Right ventricle myocardium inferior (tissue), 1 donor: ENCODE data around the gene ZNRF1. TPM values are rescaled to one million over a fixed set of nuclear protein-coding genes. Genes with fewer than 3 reads are reported as not detected.
A peak's percentile ranks its signal among the peaks of the same experiment; 100 is the strongest.
"Not testable (repeated sequence)": the region's sequence is repeated elsewhere in the genome, so short reads cannot be mapped to it uniquely, and the experiment has no call there.

Source experiments
- ATAC-seq: fragments of 200-7000 bp; cut with Tn5 transposase; one replicate; pipeline ENCODE4 v1.9.1; 2020; ENCODE audit warnings: mild to moderate bottlenecking, moderate library complexity
- DNase-seq: peaks from one replicate; pipeline ENCODE4 v3.0.0; 2021; ENCODE audit errors: missing footprints
- intact Hi-C: fragments of 100-400 bp; cut with DNase I; formaldehyde crosslinking; loops from one replicate; pipeline ENCODE4 v1.11.0; 2022
- total RNA-seq: library from RNA; stranded (reverse); fragmentation: NEBNext Ultra II Directional; extraction: Animal tissue kit (Norgen Biotek cat#: 25700); gene quantifications from one replicate; pipeline ENCODE4 v1.2.1, GENCODE V29; 2021
- donor health status: DM: no; HTN: yes; CAD: no; lungs with severe emphysema.

ZNRF1 gene
- total RNA-seq, 1 donor from 2014 or later = 27.2 TPM

DNA sequence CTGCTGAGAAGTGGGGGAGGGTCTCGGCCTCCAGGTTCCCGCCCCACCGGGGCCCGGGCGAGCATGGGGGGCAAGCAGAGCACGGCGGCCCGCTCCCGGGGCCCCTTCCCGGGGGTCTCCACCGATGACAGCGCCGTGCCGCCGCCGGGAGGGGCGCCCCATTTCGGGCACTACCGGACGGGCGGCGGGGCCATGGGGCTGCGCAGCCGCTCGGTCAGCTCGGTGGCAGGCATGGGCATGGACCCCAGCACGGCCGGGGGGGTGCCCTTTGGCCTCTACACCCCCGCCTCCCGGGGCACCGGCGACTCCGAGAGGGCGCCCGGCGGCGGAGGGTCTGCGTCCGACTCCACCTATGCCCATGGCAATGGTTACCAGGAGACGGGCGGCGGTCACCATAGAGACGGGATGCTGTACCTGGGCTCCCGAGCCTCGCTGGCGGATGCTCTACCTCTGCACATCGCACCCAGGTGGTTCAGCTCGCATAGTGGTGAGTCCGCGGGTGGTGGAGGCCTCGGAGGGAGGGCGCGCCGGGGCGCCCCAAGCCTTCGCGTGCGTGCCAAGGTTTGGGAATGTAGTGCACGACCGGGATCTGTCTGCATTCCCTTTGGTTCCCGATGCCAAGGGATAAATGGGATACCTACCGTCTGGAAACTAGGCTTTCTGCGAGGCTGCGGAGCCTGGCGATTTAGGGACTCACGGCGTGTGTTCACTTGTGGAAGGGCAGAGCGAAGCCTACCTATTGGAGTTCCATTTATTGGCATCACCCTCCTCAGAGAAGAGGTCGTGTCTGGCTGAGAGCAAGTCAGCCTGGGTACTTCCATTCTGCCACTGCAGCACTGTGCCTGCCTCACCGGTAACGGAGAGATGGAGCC lies 1.0 kb downstream of the ZNRF1 start:
- intact Hi-C loops = loop anchor here (2.0 kb wide), 2 partner anchors 45 to 87 kb away; no protein-coding TSS in a partner anchor
- DNase-seq = peak; percentile 76
- peak; percentile 29 for ATAC-seq

DNA sequence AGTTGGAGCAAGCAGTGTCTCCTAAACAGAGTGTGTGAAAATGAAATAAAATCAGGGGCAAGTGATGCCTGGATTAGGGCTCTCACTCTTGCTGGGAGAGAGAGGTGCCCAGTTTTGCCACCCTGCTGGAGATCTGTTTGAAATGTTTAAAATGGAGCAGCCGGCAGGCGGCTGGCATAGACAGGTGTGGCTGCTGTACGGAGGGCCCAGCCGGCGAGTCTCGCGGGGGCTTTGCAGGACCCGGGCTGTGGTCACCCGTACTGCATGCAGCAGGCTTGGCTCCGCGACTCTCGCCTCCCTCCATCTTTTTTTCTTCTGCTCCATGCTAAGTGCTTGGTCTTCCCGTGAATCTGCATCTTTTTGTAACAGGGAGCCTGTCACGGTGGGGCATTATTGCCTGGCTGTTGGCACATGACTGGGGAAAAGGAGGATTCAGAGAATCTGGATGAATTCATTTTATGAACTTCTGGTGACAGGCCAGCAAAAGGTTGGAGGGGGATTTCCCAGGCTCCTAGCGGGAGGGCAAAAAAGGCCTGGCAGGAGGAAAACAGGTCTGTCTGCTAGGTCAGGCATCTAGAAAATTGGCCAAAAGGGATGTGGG lies 1.8 kb downstream of the ZNRF1 start:
- ATAC-seq (no peak), DNase-seq (no peak)
- intact Hi-C loops = no loop called here

DNA sequence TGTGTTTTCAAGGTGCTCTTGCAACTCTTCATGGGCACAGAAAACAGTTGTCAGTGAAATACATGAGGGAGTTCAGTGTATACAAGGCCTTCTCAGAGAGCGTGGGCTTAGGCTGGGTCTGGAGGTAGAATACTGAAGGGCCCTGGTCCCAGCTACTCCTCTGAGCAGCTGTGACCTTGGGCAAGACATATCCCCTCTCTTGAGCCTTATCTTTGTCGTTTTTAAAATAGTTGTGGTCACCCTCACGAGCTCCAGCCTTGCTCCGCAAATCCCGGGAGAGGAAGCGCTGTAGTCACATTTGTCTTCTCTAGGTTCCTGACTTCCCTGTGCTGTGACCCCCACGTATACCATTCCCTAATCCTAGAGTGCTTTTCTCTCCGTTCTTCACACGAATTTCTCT lies 3.6 kb downstream of the ZNRF1 start:
- intact Hi-C loops = no loop called here
- ATAC-seq (peak; percentile 5), DNase-seq (no peak)

DNA sequence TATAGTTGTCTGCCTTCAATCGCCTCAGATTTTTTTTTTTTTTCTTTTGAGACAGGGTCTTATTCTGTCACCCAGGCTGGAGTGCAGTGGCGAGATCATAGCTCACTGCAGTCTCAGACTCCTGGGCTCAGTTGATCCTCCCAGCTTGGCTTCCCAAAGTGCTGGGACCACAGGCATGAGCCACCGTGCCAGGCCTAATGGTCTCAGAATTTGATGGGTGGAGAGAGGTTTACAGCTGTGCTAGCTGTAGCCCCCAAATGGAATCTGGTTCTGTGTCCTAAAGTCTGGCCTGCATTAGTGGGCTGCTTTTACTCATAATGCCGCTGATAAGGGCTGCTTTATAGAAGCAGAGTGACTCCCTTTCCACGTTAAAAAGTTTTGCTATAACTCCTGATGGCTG lies 5.1 kb downstream of the ZNRF1 start:
- intact Hi-C loops = loop anchor here (1.0 kb wide), 2 partner anchors 40 to 86 kb away; no protein-coding TSS in a partner anchor
- ATAC-seq (no peak), DNase-seq (no peak)

DNA sequence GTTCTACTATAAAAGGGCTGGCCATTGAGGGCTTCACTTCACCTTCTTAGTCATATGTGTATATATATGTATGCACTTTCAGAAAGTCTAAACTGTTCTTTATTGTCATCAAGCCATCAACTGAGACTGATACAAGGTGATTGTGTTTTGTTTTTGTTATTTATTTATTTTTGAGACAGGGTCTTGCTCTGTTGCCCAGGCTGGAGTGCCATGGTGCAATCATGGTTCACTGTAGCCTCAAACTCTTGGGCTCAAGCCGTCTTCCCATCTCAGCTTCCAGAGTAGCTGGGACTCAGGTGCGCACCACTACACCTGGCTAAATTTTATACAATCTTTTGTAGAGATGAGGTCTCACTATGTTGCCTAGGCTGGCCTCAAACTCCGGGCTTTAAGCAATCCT lies 5.6 kb downstream of the ZNRF1 start:
- DNase-seq (no peak), ATAC-seq (no peak)
- intact Hi-C loops = no loop called here

DNA sequence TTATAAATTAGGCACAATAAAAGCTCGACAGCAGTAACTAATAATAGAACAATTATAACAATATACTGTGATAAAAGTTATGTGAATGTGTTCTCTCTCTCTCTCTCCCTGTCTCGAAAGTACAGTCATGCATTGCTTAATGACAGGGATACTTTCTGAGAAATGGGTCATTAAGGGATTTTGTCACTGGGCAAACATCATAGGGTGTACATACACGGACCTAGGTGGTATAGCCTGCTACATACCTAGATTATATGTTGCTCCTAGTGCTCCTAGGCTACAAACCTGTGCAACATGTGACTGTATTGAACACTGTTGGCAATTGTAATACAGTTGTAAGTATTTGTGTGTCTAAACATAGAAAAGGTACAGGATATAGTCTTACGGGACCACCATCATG lies 6.9 kb downstream of the ZNRF1 start:
- no peak for DNase-seq
- intact Hi-C loops = no loop called here
- ATAC-seq = no peak

DNA sequence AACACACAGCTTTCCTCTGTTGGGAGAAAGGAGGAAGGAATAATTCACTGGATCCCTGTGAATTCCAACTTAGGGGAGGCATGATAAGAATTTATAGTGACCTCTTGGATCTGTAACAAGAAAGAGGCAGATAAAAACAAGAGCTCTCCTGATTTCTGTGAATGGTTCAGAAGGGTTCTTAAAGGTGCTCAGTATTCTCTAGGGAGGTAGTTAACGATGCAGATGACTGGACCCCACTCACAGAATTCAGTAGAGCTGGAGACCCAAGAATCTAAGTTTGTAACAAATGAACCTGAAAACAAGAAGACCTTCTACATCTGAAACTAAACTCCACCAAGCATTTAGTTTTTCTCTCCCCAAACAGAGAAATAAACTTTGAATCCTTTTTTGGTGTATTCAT lies 8.6 kb downstream of the ZNRF1 start:
- DNase-seq (no peak), ATAC-seq (no peak)
- intact Hi-C loops = no loop called here

DNA sequence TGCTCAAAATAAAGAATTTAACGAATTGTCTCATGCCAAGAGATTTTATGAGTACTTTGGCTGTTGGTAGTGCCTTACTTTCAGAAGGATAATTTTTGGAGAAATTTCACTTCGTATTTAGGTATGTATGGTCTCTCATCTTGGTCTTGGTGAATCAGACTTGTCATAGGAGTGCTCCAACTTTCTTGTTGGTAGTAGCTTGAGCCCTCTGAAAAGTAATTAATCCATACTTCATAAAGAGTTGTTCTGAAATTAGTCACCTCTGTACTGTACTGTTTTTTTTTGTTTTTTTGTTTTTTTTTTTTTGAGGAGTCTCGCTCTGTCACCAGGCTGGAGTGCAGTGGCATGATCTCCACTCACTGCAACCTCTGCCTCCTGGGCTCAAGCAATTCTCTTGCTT lies 11.6 kb downstream of the ZNRF1 start:
- intact Hi-C loops = no loop called here
- no peak for DNase-seq
- ATAC-seq = no peak

DNA sequence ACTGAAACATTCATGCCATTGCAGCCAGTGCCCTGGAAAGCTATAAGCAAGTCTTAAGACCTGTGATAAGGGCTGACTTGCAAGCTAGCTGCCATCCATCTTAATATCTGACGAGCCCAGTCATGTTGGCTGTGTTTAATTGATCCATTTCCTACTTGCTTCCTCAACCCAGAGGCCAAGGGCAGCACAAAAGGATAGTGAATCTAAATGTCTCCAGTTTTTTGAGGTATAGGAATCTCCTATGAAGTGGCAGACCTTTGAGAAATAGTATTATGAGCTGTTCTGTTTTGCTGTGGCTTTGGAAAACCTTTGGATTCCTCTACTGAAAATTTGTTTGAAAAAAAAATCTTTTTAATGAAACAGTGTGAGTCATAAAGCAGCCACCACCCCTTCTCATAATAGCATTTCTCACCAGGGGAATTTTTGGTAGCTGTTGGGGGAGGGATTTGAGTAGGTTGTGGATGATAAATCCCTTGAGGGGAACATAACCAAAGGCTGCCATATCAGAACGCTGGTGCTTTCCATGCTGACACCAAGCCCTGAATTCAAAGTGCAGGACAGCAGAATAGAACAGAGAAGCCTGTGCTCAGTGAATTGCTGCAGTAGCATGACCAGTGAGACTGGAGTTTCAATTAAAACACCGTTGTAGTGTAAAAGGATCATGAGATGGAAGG lies 12.9 kb downstream of the ZNRF1 start:
- DNase-seq (no peak), ATAC-seq (peak; percentile 68)
- intact Hi-C loops = no loop called here

DNA sequence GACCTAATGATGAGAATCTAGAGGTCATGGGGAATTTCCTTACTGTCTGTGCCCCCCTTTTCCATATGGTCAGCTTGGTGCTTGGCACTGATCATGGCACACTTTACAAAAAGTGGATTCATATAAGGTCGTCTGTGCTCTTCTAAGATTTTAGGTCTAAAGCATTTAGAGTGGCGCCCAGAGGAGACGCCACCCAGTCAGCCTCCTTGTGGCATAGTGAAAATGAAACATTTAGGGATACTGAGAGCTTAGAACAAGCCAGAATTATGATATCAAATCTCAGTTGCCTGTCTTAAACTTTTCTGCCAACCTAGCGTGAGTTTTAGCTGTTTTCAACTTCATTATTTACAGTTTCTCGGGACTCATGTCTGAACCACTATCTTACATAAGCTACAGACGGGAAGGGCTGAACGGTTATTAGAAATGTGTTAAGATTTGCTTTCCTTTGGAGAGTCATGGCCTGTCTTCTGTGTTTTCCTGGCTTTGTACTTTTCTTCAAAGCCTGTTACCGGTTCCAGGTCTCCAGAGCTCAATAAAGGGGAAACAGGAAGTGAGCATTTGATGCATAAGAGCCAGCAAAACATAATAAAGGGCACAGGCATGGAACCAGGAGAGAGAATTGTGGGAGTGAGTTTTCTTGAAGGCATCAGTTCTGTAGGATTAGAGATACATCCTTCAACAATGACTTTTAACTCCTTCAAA lies 13.7 kb downstream of the ZNRF1 start:
- DNase-seq = no peak
- intact Hi-C loops = no loop called here
- no peak for ATAC-seq

DNA sequence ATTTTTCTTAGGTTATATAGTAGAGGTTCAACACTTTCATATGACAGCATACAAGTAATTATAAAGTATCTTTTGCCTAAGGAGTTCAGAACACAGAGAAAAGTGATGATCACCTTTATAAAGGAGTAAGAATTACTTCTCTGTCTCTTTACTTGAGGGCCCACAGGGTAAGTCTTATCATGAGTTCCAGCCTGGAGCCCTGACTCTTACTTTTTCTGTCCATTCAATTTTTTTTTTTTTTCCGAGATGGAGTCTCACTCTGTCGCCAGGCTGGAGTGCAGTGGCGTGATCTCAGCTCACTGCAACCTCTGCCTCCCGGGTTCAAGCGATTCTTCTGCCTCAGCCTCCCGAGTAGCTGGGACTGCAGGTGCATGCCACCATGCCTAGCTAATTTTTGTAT lies 14.3 kb downstream of the ZNRF1 start:
- DNase-seq, ATAC-seq, intact Hi-C loops: not testable (repeated sequence)

DNA sequence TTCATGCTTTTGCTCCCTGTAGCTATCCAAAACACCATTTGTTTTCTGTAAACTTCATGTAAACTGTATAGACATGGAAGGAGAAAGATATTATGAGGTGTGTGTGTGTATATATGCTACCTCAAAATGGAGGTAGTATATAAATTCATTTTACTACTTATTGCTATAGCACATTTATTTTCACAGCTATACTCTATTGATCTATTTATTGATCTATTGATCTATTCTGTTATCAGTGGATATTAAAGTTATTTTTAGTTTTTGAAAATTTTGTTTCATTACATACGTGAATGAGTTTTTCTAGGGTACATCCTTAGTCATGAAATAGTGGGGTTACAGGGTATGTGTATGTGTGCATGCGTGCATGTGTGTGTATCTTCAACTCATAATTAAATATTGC lies 15.5 kb downstream of the ZNRF1 start:
- no peak for DNase-seq
- ATAC-seq = no peak
- intact Hi-C loops = no loop called here

DNA sequence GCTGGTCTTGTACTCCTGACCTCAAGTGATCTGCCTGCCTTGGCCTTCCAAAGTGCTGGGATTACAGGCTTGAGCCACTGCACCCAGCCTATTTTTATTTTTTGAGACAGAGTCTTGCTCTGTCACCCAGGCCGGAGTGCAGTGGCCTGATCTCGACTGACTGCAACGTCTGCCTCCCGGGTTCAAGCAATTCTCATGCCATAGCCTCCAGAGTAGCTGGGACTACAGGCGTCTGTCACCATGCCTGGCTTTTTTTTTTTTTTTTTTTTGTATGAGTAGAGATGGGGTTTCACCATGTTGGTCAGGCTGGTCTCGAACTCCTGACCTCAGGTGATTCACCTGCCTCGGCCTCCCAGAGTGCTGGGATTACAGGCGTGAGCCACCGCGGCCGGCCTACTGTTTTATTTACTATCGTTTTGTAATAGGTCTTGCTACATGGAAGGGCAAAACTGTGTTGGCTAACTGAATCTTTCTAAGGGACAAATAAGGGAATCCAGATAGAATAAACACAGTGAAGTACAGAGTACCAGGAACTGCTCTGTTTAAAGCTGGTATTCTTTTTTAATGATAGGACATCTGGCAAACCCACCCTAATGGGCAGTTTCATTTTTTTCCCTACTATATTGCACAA lies 17.7 kb downstream of the ZNRF1 start:
- ATAC-seq, DNase-seq, intact Hi-C loops: not testable (repeated sequence)

DNA sequence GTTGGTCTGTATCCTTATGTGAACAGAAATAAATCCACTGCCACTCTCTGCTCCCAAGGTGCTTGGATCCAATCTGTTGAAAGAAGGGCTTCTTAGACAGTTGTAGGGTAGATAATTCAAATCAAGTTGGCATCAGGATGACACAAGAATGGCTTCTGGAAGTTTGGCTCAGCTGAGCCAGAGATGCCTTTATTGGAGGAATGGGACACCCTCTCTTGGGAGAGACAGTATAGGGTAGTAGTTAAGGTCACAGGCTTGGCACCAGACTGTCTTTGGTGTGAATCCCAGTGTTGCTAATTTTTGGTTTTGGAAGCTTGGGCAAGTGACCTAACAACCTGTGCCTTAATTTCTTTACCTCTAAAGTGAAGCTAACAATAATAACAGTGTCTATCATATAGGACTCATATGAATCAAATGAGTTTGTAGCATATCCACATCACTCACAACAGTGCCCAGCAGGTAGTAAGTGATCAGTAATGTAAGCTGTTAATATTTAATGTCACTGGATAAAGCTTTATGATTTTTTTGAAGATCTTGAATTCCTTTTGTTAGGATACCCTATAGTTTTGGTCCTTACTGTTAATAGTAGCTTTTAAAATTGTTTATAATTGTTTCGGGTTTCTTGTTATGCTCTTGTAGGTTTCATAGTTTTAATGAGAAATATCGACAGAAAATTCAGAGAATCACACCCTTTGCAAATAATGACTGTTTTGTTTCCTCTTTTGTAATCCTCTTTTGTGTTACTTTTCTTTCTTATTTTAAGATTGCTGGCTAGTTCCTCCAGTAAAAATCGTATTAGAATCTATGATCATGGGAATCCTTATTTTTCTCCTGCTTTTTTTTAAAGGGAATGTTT lies 19.1 kb downstream of the ZNRF1 start:
- DNase-seq = no peak
- intact Hi-C loops = no loop called here
- no peak for ATAC-seq

DNA sequence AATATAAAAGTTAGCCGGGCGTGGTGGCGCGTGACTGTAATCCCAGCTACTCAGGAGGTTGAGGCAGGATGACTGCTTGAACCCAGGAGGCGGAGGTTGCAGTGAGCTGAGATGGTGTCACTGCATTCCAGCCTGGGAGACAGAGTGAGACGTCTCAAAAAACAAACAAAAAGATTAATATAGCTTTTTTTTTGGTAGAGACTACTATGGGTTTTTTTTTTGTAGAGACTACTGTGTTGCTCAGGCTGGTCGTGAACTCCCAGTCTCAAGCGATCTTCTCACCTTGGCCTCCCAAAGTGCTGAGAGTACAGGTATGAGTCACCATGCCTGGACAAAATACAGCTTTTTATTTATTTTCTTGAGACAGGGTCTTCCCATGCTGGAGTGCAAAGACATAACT lies 20.2 kb downstream of the ZNRF1 start:
- ATAC-seq = no peak
- intact Hi-C loops = no loop called here

DNA sequence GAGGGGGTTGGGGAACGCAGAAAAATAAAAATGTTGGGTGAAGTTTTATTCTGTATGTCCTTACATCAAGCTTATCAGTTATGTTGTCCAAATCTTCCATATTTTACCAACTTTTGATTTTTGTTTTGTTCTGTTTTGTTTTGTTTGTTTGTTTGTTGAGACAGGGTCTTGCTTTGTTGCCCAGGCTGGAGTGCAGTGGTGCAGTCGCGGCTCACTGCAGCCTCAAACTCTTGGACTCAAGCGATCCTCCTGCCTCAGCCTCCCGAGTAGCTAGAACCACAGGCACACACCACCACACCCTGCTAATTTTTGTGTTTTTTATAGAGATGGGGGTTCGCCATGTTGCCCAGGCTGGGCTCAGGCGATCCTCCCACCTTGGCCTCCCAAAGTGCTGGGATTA lies 20.8 kb downstream of the ZNRF1 start:
- DNase-seq (no peak), ATAC-seq (no peak)
- intact Hi-C loops = no loop called here

More for the DNA sequence above, 20.2 kb downstream of the ZNRF1 start:
- no peak for DNase-seq

DNA sequence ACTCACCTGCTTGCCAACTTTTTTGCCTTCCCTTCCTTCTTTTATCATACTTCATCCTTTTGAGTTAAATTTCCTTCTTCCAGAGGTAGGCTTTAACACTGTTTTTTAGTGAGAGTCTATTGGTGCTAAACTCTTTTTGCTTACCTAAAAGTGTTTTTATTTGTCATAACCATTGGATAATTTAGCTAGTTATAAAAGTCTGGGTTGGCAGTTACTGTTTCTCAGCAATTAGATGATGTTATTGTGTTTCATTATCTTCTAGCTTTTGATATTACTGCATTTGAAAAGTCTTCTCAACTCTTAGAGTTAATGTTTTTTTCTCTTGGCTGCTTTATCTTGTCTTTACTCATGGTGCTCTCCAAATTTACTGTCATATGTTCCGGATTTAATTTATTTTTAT lies 22.6 kb downstream of the ZNRF1 start:
- ATAC-seq (no peak), DNase-seq (no peak)
- intact Hi-C loops = no loop called here

DNA sequence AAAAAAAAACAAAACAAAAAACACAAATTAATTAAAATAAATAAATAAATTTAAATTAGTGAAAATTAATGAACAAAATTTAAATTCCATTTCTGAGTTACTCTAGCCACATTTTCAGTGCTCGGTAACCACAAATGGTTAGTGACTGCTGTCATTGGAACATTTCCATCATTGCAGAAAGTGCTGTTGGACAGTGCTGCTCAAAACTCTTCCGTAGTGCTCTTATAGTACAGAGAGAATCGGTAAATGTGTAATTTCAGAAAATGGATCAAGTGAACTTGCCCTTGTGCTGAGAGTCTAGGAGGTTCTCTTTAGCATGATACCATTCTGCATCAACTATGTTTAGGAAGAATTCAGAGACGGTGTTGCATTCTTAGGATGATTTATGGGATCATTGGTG lies 23.7 kb downstream of the ZNRF1 start:
- intact Hi-C loops = no loop called here
- no peak for ATAC-seq

More for the DNA sequence above, 23.7 kb downstream of the ZNRF1 start:
- no peak for DNase-seq
